GM18951 (cell line): Measurements from ENCODE around the gene PHTF2.
"Not testable (repeated sequence)": the region's sequence is repeated elsewhere in the genome, so short reads cannot be mapped to it uniquely, and the experiment has no call there.

Experiments used
- POLR2A ChIP-seq: IDR thresholded peaks from 4 replicates; pipeline ENCODE4 v1.6.1; 2011; ENCODE audit warnings: mild to moderate bottlenecking; ENCODE audit not compliant: insufficient read length, insufficient read depth; ENCODE audit errors: extremely low read depth
- in situ Hi-C: fragments of 300-500 bp; cut with MboI; formaldehyde crosslinking; loops from one replicate; pipeline ENCODE4 v1.12.0; 2022; ENCODE audit warnings: low sequenced_read_pairs, mixed read lengths, inconsistent platforms; ENCODE audit not compliant: unreplicated experiment

PHTF2 gene

DNA sequence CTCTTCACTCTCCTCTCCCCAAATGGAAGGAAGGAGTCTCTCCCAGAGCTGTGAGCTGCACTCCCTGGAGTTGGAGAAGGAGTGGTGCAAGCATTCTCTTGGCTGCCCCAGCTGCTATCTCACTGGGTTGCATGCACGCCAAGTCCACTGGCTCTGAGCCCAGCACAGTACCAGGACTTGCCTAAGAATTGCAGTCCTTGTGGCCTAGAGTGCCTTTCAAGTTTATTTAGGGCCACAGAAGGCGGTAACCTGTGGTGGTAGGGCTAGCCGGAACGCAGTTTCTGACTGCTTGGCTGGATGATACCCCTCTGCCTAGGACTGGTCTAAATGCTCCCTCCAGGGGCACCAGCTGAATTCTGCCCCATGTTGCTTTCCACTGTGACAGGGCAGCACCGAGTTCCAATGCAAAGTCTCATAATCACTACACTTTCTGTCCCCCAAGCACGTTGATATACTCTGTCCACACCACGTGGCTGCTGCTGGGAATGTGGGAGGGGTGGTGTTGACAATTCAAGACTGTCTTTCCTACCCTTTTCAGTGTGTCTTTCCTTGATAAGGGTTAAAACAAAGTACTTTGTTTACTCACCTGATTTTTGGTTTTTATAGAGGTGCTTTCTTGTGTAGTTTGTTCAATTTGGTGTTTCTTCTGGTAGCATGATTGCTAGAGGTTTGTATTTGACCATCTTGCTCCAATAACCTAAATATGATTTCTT lies 57.0 kb downstream of the PHTF2 start:
- in situ Hi-C loops, result no loop called here
- TF ChIP-seq POLR2A, result no peak

DNA sequence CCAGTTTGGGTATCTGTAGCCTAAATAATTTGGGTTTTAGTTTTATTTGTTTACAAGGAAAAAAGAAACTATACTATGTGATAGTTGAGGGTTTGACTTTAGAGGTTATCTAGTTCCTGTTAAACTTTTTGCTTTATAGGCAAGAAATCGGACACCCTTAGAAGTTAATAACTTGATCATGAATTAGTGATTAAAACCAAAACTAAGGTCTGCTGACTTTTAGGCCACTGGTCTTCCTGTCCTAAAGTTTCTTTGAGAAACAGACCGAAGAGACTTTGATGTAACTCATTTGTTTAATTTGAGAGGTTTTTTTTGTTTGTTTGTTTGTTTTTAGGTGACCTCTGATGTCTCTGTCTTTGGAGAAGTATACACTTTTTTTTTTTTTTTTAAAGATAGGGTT lies 59.7 kb downstream of the PHTF2 start:
- in situ Hi-C loops, result no loop called here
- no peak for TF ChIP-seq POLR2A

DNA sequence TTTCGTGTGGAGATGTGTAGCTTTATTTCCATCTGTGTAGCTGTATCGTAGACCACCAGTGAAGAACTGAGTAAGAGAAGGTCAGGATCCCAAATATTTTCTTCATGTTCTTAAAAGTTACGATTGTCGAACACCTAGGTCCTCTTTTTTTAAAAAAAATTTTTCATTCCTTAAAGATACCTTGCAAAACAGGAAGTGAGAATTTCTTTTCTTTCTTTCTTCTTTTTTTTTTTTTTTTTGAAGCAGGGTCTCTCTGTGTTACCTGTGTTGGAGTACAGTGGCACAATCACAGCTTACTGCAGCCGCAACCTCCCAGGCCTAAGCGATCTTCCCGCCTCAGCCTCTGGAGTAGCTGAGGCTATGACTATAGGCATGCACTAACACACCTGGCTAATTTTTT lies 60.8 kb downstream of the PHTF2 start:
- in situ Hi-C loops, result no loop called here
- no peak for TF ChIP-seq POLR2A

DNA sequence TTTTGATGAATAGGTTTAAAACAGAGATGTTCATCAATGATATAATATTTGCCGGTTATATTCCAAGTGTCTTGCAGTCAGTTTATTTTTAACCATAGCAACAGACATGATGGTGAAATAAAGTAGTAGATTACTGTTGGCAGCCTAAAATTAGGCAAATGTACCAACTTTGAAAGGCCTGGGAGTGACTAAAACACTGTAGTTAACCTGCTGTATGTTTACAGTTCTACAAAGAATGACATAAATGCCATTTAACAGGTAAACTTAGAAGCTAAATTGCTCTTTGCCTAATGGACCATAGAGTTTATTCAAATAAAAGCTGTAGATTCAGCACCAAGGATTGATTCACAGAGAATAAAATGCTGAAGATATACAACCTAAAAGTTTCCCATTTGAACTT lies 64.1 kb downstream of the PHTF2 start:
- in situ Hi-C loops, result no loop called here
- TF ChIP-seq POLR2A, result no peak

DNA sequence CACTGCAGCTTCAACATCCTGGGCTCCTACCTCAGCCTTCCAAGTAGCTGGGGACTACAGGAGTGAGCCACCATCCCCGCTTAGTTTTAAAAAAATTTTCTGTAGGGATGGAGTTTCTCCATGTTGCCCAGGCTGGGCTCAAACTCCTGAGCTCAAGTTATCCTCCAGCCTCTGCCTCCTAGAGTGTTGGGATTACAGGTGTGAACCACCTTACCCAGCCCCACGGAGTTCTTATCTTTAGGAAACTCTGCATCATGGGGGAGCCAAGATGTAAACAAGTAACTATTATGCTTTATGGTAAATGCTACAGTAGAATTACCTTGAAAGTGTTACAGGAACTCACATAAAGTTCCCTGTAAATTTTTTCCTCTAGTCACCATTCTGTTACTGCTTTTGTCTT lies 65.3 kb downstream of the PHTF2 start:
- in situ Hi-C loops, result no loop called here
- no peak for TF ChIP-seq POLR2A

DNA sequence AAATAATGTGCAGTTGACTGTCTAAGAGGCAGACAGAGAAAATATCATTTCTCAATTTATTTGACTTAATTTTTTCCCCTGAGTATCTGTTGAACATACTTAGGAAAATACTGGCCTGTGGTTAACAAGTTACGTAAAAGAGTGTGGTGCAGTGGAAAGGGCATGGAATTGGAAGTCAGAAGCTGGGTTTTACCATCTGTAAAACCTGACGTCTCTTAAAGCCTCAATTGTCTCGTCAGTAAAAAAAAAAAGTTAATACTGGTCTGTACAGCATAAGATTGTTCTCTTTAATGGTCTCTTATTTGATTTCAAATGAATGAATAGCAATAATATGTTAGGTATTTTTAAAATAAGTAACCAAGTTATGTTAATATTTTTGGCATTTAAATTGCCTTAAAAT lies 67.8 kb downstream of the PHTF2 start:
- in situ Hi-C loops, result no loop called here
- no peak for TF ChIP-seq POLR2A

DNA sequence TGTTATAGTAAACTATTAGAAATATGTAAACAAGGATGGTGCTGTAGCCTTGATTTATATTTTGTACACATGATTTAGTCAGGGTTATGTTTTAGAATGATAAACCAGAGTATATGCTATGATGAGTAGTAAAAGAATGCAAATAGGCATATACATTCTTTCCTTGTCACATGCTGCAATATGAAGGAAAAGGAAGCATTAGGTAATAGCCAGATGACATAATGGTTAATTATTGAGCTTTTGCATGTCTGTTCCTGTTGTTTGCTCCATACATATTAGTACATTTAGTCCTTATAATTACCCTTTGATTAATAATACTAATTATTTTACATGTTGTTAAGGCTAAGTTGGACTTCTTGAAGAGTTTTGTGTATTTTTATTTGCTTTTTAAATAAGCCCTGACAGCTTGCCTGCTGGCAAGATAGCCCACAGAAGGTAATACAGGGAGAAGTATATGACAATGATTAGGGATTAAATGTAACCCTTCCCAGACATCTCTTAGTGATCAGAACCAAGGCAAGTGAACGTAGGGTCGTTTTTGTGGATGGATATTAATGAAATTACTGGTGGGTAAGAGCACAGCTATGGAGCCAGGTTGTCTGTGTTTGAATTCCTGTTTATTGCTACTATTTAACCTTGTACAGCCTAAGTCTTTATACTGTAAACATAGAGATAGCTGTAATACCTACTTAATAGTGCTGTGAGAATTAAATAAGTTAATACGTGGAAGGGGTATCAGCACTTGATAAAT lies 68.4 kb downstream of the PHTF2 start:
- TF ChIP-seq POLR2A, result no peak
- in situ Hi-C loops, result no loop called here

DNA sequence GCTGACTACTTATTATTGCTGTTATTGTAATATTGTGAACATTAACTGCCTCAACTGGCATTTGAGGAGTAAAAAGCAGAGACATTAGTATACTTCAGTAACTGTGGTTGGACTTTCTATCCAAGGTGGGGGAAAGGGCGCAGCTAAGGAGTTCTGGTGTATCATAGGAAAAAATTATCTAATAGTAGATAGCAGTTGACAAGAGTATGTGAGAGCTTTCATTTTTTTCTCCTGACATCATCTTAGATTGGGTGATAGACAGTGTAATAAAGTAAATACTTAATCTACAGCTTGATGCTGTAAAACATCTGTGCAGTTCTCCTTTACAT lies 68.9 kb downstream of the PHTF2 start:
- in situ Hi-C loops, result no loop called here
- no peak for TF ChIP-seq POLR2A

DNA sequence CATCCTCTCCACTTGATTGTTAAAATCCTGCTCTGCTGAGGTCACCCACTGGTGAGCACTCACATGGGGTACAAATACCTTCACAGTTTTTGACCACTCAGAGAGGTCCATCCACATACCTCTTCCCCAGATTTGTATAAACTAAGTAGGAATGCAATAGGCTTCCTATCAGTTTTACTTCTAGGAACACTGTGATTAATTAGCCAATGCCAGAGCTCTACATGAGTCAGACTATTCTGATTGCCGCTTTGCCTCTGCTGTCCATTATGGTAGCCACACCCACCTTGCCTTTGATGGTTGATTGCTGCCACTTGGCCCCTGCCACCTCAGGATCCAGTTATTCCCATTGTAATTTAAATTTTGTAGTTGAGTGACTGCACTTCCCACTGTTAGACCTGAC lies 73.7 kb downstream of the PHTF2 start:
- in situ Hi-C loops, result not testable (repeated sequence)

DNA sequence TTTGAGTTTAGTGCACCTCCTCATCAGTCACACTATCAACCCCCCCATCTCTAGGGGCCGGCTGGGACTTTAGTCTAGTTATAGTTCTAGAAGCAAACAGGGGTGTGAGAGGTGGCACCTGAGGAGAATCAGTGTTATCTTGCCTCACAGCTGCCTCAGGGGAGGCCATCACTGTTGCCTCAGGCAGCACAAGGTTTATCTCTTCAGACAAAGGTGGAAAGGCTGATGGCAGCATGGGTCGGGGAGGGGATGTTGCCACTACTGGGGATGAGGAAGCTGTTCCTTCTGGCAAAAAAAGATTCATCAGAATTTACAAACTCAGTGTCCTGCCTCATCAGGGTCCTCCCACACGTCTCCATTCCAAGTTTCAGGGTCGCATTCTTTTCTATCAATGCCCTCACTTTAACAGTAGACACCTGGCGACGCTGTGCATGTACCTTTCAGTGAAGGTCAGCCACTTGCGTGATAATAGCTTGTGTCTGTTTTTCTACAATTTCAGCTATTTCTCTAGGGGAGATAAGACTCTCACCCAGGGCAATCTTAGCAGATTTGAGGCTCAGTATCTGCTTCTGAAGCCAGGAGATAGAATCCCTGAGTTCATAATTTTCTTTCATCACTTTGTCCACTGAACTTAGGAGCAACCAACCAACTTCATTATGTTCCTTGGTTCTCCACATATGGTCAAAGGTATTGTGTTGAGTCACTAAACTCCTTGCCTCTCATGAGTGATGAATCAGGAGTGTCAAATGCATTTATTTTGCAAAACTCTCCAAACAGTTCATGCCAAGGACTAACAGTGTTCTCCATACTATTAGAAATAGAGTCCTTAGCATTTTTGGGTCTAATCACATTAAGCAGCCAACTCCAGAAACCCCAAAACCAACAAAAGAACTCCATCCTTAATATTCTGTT lies 75.1 kb downstream of the PHTF2 start:
- in situ Hi-C loops, result not testable (repeated sequence)

DNA sequence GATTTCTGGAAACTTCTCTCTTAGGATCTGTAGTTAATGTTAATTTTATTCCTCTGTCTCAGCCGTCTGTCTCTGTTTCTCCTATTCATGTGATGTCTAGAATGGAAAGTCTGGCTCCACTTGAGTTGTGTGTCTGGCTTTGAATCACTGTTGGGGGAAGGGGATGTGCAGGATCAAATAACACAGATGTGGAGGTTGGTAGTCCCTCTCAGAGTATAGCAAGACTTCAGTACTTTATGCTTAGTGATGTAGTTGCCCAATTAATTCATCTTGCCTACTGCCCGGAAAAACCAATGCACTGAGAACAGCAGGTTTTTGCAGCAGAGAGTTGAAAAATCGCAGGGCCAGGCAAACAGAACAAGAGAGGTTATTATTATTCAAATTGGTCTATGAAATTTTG lies 79.2 kb downstream of the PHTF2 start:
- in situ Hi-C loops, result no loop called here
- no peak for TF ChIP-seq POLR2A

DNA sequence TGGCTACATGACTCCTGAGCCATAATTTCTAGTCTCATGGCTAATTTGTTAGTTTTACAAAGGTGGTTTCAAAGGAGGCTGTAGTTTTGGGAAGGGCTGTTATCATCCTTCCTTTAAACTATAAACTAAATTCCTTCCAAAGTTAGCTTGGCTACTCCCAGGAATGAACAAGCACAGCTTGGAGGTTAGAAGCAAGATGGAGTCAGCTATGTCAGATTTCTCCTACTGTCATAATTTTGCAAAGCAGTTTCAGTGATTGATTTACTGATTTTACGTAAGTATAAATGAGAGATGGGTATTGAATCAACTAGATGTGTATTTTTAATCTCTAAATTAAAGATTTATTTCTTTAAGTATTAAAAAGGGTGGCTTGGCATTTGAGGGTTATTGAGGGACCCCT lies 79.9 kb downstream of the PHTF2 start:
- in situ Hi-C loops, result no loop called here
- TF ChIP-seq POLR2A, result no peak

DNA sequence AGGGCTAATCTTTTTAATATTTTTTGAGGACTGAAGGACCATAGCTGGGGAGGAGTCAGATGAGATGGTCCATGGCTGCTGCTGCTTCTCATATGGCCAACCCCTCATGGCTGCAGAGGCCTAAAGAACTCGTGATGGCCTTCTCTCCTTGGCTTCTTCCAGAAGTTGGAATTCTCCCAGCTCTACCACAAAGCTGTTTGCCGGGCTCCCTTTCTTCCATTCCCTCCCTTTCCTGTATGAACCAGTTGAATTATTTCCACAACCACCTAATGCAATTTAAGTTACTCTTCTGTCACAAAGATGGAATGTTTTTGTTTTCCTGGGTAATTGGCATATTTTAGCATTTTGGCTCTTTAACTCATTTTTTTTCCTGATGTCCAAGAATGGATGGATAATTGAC lies 80.7 kb downstream of the PHTF2 start:
- no peak for TF ChIP-seq POLR2A
- in situ Hi-C loops, result no loop called here

DNA sequence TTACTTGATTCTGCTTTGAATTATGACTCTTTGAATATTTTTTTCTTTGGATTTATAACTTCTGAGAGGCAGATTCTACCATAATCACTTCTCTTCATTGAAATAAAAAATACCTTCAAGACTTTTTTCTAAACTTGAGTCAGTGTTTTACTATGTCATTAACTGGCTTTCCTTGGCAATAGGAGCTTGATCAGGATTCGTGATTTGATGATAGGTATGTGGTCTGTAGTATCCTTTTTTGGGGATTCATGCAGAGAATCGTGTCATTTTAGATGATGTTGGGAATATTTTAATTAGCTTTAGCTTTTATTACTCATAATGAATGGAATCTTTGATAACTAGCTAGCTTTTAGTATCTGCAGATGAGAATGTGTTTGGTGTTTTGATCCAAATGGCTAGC lies 83.3 kb downstream of the PHTF2 start:
- in situ Hi-C loops, result no loop called here
- no peak for TF ChIP-seq POLR2A
